CD4-positive, alpha-beta T cell treated with Interleukin-17A for 1 hour (primary cell): ENCODE results near the gene INPP5A.
"Not testable (repeated sequence)": the region's sequence is repeated elsewhere in the genome, so short reads cannot be mapped to it uniquely, and the experiment has no call there.

ENCODE experiments used
- DNase-seq: peaks from one replicate; pipeline ENCODE4 v3.0.0-alpha.2; 2020

The INPP5A gene

DNA sequence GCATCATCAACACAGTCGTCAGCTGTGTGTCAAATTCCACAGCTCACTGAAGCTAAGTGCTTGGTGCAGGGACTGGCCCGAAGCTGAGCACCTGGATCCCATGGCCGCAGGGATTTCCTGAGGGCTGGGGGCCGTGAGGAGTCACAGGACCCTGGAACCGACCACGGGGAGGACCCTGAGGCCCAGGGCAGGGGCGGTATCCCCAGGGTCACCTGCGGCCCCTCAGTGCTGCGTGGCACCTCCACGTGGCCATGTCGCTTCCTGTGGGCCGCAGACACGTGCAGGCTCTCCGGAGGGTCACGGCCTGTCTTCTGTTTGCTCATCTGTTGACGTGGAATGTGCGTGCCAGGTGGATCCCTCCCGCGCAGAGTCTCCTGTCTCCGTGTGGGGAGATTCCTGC, 194.9 kb downstream of the INPP5A start:
- DNase-seq, result no peak

DNA sequence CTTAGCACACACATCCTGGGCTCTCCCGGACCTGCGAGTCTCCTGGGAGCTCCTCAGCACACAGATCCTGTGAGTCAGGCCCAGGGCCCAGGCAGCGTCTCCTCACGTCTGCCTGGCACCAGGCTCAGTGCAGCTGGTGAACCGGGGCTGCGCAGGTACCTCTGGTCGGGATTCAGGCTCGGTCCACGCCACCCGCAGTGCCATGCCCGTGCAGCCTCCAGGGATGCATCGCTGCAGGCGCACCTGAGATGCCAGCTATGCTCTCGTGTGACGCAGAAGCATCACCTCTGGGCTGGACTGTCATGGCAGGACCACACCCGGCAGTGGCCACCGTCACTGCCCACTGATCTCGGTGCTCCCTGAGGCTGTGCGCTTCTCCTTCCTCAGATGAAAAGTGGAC, 196.3 kb downstream of the INPP5A start:
- no peak for DNase-seq

DNA sequence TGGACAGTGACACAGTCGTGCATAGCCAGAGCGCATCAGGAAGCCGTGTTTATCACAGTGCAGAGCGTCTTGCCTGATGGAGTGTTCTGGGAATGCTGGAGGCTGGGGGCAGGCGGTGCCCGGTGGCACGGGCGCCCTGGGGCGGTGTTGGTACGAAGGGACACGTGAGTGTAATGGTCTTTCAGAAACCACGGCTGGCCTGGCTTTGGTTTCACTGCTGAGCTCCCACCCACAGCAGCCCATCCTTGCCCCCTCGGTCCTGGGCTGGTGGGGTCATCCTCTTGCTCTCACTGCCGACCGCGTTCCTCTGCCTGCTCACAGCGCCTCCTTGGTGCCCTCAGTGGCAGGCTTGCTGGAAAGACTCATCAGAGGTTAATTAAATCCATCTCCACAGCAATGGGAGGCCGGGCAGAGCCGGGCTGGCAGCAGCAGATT, 197.8 kb downstream of the INPP5A start:
- DNase-seq, result no peak

DNA sequence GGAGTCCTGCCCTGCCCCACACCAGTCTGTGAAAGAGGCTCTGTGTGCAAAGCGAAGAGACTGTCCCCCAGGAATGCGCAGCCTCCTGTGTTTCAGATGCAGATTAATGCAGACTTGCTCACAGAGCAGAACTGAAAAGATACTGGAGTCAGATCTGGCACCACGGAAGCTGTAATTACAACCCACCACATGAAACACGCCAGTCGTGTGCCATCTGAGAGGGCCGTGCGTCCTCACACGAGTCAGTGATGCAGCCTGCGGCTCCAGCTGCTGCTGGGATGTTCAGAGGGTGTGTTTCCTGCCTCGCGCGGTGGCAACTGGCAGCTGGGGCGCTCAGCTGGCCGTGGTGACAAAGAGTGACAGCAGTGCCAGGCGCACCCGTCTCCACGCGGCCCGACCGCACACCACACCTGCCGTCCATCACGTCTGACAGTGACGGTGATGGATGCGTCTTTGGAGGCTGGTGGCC, 198.4 kb downstream of the INPP5A start:
- DNase-seq, result no peak

DNA sequence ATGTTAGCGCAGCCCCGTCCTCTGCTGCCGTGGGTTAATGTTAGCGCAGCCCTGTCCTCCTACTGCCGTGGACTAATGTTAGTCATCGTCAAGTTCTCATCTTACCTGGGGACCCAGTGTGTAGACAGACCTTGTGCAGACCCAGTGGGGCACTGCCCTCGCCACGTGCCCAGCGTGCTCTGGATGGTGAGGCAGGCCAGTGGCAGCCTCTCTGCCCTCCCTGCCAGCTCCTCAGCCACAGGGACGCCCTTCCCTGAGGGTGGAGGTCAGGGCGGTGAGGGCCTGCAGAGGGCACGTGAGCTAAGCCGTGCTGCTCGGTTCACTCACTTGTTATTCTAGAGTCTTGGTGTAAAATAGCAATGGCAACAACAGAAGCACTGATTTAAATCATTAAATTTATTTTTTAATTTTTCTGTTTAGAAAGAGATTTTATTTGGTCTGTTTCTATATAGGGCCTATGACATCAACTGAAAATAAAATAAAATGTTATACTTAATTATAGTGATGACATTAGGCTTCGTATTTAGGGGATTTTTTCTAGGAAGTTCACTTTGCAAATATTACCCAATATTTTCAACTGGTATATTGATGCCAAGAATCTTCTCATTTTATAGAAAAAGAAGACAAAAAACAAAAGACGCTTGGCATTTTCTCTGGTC, 199.9 kb downstream of the INPP5A start:
- DNase-seq, result no peak

DNA sequence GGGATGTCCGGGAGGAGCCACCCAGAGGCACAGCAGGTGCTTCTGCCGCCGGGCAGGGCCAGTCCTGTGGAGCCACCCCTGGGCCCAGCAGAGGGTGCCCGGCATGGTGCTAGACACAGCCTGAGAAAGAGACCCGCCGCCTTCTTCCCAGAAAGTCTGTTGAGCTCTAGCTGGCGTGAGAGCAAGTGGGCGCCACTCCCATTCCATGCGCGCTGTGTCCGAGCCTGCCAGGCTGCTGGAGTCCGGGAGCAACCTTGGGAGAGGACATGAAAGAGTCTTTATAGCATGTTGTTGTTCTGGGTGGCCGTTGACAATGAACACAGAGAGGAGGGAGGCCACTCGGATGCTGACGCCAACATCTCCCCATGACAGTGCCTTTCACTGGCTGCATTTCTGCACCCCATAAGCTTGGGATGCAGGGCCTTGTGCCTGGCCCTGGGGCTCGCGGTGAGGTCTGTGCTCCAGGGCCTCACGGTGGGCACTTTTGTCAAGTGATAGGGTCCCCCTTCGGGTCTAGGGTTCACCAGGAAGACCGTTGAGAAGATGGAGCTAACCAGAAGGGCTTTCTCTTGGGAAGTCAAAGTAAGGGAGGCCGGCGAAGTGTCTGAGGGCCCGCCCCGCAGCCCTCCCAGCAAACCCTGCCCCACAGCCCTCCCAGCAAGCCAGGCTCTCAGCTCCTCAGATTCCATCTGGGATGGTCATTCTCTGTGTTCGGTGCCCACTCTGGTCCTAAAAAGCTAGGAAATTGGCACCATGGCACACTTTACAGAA, 201.1 kb downstream of the INPP5A start:
- DNase-seq, result no peak

DNA sequence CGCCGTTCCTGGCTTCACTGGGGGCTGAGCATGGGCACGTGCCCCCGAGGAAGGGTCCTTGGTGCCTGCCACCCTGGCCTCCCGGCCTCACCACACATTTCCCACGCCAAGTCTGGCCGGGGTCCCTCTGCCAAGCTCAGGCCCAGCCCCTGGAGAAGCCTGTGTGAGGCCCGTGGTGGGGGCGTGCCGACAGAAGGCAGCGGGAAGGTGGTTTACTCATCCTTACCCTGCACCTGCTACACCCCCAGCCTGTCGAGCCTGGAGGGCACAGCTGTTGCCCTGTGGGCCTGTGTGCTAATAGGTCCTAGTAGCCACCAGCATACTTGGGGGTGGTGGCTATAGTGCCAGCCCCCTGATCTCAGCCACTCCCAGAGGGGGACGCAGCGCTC, 201.6 kb downstream of the INPP5A start:
- DNase-seq, result no peak

DNA sequence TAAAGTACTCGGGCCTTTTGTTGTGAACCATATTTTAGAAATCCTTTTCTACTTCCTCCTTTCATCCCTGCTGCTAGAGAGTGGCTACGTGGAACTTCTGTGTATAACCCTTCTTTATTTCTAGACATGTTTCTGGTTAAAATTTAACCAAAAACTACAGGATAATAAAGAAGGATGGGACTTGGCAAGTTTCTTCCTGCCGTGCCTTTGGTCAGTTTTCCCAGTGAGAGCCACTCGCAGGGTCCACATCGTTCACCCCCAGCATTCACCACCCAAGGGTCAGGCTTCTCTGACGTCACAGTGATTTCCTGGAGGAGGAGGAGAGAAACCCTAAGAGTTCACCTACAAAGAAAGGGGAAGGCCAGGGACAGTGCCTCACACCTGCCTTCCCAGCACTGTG, 203.0 kb downstream of the INPP5A start:
- no peak for DNase-seq

DNA sequence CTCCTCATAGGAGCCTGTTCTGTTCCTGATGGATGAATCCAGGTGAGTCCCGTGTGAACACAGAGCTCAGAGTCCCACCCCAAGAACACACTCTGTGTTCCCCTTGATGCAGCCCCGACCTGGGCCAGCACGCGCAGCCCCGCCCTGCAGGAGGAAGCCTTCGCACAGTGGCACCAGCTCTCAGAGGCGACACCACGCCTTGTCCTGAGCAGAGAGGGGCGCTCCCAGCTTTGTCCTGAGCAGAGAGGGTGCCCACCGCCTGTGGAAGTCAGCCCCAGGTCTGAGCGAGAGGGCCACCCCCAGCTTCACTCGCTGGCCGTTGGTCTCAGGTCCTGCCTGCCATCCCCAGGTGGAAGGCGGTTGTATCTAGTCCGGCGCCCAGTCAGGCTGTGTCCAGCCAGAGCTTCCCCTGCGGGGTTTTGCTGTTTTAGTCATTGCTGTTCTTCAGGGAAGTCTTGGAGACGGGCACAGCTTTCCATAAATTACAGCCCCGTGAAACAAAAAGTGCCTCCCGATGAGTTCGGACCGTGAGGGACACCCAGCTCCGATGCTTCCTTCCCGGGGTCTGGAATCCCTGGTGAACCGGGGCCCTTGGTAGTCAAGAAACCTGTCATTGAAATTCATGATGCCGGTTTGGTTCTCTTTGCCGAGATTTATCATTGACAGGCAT, 204.7 kb downstream of the INPP5A start:
- DNase-seq, result no peak

DNA sequence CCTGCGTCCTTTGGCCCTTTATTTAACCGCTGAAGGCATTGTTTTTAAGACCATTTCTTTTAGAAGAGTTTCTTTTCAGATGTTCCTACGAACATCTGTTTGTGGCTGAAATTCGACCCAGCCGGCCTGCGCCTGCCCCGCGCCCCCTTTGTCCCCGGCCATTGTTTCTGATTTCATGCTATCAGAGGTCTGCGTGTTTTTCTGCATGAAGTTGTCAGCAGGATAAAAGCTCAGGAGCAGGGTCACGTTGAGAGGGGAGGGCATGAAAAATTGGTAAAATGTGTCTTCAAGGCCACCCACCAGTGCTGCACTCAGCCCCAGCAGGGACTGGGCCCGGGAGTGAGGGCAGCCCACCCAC, 205.2 kb downstream of the INPP5A start:
- DNase-seq, result no peak

DNA sequence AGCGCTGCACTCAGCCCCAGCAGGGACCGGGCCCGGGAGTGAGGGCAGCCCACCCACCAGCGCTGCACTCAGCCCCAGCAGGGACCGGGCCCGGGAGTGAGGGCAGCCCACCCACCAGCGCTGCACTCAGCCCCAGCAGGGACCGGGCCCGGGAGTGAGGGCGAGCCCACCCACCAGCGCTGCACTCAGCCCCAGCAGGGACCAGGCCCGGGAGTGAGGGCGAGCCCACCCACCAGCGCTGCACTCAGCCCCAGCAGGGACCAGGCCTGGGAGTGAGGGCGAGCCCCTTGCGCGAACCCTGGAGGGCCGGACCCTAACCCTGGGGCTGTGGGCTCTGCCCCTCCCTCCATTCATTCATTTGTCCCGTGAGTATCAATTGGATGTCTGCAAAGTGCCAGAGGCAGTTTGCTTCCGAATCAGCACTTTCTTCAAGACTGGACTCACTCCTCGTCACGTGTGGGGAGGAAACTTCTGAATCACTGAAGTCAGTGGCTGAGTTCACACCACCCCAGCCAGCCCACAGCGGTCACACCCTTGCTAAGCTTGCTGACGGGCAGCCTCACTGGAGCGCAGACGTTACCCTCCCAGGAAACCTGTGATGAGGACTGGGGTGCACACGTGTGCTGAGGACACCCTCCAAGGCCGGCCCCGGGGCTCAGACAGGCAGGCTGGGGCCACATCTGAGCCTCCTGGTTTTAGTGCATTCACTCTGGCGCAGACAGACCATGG, 205.8 kb downstream of the INPP5A start:
- DNase-seq, result not testable (repeated sequence)

DNA sequence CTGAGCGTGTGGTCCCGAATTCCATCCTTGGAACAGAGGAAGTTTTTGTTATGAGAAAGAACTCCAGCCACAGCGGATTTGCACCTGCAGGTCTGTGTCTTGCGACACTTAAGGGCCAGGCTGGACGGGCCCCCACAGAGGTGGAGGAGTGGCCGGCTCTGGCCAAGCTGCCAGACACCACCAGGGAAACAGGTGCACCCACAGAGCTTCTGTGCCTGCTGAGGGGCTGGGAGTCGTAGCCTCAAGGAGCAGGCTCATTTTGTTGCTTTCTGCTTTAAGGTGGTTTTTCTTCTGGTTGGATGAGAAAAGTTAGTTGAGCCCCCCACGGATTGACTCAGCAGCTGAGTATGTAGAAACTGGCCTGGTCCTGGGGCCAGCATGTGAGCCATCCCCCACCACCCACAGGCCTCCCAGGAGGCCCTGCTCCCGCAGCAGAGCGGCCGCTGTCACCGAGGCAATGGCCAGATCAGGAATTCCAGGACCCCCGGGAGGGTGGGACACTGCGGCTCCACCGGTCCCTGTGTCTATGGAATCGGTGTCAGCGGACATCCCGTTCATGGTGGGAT, 206.4 kb downstream of the INPP5A start:
- DNase-seq, result no peak

DNA sequence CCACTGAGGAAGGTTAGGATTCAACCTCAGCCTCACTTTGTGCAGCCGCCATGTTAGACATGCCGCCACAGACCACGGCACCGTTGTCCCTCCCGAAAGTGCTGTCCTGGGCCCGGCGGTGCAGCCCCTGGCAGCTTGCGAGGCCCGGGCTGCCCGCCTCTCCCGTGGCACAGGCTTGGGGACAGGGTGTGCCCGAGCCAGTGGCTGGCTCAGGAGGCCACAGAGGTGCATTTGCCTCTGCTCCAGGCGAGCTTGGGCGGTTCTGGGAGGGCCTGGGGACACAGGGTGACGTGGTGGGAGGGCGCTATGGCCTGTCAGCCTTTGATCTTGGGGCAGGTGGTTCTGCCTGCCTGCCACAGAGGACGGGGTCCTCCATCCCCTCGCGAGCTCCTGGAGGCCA, 207.3 kb downstream of the INPP5A start:
- DNase-seq, result no peak

DNA sequence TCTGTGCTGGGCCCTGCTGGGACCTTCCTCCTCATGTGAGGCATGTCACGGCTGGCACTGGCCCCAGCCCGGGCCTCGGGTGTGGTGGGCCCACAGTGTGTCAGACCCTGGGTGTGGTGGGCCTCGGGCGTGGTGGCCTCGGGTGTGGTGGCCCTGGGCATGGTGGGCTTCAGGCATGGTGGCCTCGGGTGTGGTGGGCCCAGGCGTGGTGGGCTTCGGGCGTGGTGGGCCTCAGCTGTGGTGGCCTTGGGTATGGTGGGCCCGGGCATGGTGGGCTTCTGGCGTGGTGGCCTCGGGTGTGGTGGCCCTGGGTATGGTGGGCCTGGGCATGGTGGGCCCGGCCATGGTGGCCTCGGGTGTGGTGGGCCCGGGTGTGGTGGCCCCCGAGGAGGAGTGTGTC, 207.9 kb downstream of the INPP5A start:
- DNase-seq, result no peak

DNA sequence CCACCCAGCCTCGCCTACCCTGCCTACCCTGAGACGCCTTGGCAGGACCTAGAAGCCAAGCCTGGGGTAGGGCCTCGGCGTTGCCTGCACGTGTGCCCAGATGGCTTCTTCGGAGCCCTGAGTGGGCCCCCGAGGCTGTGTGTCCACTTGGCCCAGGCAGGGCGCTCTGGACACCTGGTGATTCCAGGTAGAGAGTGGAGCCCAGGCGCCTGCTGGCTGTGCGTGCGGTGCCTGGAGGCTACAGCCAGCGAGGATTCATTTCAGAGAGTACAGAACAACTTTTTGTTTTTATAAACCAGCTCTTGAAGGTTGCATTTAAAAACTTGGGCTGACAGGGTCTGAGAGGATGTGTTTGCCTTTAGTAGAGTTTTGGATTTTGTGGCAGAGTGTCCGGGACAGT, 208.4 kb downstream of the INPP5A start:
- no peak for DNase-seq

DNA sequence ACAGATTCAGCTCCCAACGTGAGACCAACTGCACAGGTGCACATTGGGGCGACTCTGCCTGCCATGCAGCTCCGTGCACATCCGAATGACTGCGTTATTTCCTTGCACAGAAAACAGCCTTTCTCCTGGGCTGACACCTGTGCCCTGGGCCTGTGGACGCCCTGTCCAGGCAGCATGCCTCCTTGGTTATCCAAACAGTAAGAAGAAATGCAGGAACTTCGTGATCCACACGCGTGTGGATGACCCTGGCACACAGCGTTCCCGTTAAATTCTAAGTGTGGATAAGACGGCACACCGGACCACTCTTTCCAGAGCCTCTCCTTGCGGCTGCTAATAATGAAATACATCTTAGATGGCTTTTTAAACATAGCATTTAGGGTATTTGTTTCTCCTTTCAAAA, 208.8 kb downstream of the INPP5A start:
- DNase-seq, result no peak

DNA sequence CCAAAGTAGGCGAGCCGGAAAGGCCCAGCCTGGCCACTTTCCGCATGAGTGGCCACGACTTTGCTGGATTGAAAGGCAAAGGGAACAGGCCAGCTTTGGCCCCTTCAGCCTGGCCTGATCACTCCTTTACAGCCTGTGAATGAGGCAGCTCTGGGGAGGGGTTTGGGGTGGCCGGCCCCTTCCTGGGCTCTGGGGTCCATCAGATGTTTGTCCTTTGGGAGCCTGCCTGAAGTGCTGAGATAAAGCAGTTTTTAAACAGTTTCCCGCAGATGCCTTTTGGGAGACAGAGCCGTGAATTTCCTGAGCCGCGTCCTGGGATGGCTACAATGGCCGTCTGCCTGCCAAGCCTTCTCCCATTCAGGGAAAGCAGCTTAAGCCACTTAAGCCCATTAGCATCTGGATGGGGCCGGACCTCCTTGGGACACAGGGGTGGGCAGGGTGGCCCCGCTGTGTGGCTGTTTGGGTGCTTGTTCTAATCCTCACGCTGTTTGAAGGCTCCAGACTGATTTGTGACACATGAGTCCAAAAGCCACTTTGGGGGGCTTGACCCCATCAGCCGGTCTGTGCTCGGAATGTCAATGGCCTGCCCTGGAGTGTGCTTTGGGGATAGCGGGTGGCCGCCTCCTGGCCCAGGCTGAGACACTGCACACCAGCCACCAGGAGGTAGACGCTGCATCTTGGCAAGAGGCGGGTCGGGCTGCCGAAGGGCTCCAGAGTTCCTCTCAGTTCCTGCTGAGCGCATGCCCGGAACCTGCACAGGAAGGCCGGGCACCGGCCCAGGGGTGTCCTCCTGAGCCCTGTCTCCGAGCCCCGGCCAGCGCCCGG, 209.4 kb downstream of the INPP5A start:
- no peak for DNase-seq

DNA sequence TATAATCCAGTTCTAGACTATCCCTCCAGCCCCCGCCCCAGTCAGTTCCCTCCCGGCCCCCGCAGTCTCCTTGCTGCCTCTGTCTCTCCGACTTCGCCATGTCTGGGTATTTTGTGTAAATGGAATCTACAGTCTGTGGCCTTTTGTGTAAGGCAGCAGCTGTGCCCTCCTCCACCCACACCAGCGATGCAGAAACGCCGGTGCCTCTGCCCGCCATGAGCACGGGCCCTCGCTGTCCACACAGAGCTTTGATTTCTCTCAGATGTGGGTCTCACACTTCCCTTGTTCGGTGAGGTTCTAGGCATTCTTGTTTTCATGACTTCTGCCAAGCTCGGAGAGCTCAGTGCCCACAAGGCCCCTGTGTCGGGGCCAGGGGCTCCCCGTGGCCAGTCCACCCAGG, 210.5 kb downstream of the INPP5A start:
- DNase-seq, result no peak

DNA sequence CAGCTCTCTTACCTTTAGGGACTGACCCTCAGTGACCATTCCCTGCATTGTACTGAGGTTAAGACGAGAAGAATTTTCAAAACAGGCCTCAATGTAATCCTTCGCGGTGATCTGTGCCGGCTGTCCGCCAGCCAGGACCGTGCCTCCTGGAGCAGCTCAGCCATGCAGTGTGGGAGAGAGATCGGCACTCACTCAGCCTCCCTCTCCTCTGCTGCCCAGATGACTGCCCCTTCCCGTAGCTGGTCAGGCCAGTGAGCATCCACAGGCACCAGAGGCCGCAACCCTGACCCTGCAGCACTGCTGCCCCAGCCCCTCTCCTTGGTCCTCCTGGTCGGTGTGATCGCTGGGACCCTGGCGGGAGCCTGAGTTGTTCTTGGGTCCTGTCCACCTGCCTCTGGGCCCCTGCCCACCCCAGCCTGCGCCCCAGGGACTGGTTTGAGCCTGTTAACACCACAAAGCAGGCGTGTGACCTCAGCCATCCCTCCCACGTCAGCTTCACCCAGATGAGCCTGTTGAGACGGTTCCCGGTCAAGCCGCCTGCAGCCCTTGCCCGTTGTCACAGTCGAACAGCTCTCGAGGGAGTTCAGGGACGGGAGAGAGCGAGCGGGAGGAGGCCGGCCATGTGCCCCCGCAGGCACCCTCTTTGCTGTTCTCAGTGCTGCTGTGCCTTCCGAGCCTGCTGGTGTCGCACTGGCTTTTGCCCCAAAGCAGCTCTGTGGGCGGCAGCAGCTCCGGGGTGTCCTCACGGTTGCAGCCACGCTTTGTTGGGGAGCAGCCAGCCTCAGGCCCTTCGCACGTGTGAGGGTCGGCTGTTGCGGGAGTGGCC, 211.2 kb downstream of the INPP5A start:
- no peak for DNase-seq

DNA sequence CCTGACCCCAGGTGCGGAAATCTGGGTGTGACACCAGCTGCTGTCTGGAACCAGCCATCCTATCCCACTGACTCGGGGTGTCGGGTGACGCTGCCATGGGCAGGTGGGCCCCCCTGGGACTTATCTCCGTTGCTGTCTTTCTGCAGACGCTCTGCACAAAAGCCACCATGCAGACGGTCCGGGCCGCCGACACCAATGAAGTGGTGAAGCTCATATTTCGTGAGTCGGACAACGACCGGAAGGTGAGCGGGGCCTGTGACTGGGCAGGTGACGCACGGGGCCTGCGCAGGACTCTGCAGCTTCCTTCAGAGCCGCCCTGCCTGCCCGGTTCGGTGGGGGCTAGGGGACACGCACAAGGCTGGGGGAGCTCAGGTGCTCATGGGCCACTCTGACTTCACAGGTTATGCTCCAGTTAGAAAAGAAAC, 211.8 kb downstream of the INPP5A start:
- no peak for DNase-seq

DNA sequence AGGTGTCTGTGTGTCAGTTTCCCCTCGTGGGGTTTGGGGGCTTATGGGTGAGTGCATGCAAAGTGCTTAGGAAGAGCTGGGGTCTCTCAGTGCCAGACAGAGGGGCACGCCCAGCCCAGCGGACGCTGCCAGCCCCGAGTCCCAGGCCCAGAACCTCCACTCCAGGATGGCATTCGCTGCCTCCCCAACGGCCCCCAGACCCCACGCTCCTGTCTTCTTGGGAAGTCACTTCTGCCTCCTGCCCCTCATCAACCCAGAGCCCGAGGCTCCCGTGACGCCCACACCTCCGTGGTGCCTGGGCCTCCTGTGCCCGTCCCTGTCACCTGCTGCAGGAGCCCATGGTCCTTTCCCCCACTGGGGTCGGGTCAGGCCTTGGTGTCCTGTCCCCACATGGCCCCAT, 213.3 kb downstream of the INPP5A start:
- DNase-seq, result no peak
